Ishikawa (cell line): ENCODE results near the gene PTGFRN.

Source experiments
- CEBPB ChIP-seq: IDR thresholded peaks from 2 replicates; pipeline ENCODE4 v1.6.1; 2012
- CREB1 ChIP-seq: IDR thresholded peaks from 2 replicates; pipeline ENCODE4 v1.6.1; 2012; ENCODE audit warnings: low read depth
- EGR1 ChIP-seq: IDR thresholded peaks from 2 replicates; pipeline ENCODE4 v1.6.1; 2012
- EP300 ChIP-seq: IDR thresholded peaks from 2 replicates; pipeline ENCODE4 v1.6.1; 2012; ENCODE audit warnings: borderline replicate concordance
- FOXM1 ChIP-seq: IDR thresholded peaks from 2 replicates; pipeline ENCODE4 v1.6.1; 2012; ENCODE audit warnings: low read depth, borderline replicate concordance
- NFIC ChIP-seq: IDR thresholded peaks from 2 replicates; pipeline ENCODE4 v1.6.1; 2012
- RAD21 ChIP-seq: IDR thresholded peaks from 2 replicates; pipeline ENCODE4 v1.6.1; 2012; ENCODE audit warnings: low read depth
- TAF1 ChIP-seq: IDR thresholded peaks from 2 replicates; pipeline ENCODE4 v1.6.1; 2012; ENCODE audit warnings: low read depth, mild to moderate bottlenecking
- TCF12 ChIP-seq: IDR thresholded peaks from 2 replicates; pipeline ENCODE4 v1.6.1; 2012; ENCODE audit warnings: low read depth
- TEAD4 ChIP-seq: IDR thresholded peaks from 2 replicates; pipeline ENCODE4 v1.6.1; 2012
- YY1 ChIP-seq: IDR thresholded peaks from 2 replicates; pipeline ENCODE4 v1.6.1; 2012; ENCODE audit warnings: low read depth
- ZBTB7A ChIP-seq: IDR thresholded peaks from 2 replicates; pipeline ENCODE4 v1.6.1; 2012; ENCODE audit warnings: low read depth
- TF ChIP-seq, protein P1 (sequence below): IDR thresholded peaks from 2 replicates; pipeline ENCODE4 v1.6.1; 2012
- TF ChIP-seq, protein P2 (sequence below): IDR thresholded peaks from 2 replicates; pipeline ENCODE4 v1.6.1; 2012; ENCODE audit warnings: low read depth, mild to moderate bottlenecking
- TF ChIP-seq, protein P3 (sequence below): IDR thresholded peaks from 2 replicates; pipeline ENCODE4 v1.6.1; 2012

PTGFRN gene

DNA sequence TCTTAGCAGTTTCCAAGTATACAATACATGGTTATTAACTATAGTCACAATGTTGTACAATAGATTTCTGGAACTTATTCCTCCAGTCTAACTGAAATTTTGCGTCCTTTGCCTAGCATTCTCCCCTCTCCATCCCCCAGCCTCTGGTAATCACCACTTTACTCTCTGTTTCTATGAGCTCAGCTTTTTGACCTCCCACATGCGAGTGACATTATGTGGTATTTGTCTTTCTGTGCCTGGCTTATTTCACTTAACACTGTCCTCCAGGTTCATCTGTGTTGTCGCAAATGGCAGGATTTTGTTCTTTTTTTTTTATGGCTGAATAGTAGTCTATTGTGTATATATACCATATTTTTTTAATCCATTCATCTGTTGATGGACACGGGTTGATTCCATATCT, 47.9 kb downstream of the PTGFRN start:
- TF ChIP-seq FOXM1 (no peak), RAD21 (no peak), TAF1 (no peak), ZBTB7A (no peak), CREB1 (no peak), YY1 (no peak), EP300 (no peak), TEAD4 (no peak), EGR1 (no peak), TCF12 (no peak)
- TF ChIP-seq, protein P1, sequence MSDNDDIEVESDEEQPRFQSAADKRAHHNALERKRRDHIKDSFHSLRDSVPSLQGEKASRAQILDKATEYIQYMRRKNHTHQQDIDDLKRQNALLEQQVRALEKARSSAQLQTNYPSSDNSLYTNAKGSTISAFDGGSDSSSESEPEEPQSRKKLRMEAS: no peak
- TF ChIP-seq, protein P2, sequence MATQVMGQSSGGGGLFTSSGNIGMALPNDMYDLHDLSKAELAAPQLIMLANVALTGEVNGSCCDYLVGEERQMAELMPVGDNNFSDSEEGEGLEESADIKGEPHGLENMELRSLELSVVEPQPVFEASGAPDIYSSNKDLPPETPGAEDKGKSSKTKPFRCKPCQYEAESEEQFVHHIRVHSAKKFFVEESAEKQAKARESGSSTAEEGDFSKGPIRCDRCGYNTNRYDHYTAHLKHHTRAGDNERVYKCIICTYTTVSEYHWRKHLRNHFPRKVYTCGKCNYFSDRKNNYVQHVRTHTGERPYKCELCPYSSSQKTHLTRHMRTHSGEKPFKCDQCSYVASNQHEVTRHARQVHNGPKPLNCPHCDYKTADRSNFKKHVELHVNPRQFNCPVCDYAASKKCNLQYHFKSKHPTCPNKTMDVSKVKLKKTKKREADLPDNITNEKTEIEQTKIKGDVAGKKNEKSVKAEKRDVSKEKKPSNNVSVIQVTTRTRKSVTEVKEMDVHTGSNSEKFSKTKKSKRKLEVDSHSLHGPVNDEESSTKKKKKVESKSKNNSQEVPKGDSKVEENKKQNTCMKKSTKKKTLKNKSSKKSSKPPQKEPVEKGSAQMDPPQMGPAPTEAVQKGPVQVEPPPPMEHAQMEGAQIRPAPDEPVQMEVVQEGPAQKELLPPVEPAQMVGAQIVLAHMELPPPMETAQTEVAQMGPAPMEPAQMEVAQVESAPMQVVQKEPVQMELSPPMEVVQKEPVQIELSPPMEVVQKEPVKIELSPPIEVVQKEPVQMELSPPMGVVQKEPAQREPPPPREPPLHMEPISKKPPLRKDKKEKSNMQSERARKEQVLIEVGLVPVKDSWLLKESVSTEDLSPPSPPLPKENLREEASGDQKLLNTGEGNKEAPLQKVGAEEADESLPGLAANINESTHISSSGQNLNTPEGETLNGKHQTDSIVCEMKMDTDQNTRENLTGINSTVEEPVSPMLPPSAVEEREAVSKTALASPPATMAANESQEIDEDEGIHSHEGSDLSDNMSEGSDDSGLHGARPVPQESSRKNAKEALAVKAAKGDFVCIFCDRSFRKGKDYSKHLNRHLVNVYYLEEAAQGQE: no peak
- TF ChIP-seq, protein P3, sequence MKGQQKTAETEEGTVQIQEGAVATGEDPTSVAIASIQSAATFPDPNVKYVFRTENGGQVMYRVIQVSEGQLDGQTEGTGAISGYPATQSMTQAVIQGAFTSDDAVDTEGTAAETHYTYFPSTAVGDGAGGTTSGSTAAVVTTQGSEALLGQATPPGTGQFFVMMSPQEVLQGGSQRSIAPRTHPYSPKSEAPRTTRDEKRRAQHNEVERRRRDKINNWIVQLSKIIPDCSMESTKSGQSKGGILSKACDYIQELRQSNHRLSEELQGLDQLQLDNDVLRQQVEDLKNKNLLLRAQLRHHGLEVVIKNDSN: no peak

DNA sequence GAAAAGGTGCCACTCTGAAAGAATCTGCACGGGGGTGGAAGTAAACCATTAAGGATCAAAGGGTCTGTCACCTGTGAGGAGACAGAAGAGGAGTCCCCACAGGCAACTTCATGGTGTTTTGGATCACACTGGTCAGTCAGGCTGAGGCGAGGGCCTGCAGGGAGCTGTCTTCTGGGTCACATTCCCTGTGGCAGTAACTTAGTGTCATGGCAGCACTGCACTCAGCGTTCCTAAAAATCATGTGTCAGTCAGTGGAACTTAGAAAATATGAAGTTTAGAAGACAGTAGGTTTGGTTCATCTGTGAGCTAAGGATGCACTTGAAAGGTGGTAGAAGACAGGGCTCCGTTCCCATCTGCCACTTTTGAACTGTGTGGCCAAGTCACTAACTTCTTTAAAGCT, 48.4 kb downstream of the PTGFRN start:
- TF ChIP-seq TEAD4: no peak
- no peak for TF ChIP-seq TCF12
- TF ChIP-seq TAF1: no peak
- TF ChIP-seq, protein P2: no peak
- TF ChIP-seq, protein P1: no peak
- no peak for TF ChIP-seq ZBTB7A
- no peak for TF ChIP-seq NFIC
- TF ChIP-seq FOXM1: no peak
- TF ChIP-seq CREB1: no peak
- TF ChIP-seq, protein P3: no peak
- no peak for TF ChIP-seq EP300
- no peak for TF ChIP-seq RAD21
- no peak for TF ChIP-seq EGR1
- TF ChIP-seq YY1: no peak
- no peak for TF ChIP-seq CEBPB

DNA sequence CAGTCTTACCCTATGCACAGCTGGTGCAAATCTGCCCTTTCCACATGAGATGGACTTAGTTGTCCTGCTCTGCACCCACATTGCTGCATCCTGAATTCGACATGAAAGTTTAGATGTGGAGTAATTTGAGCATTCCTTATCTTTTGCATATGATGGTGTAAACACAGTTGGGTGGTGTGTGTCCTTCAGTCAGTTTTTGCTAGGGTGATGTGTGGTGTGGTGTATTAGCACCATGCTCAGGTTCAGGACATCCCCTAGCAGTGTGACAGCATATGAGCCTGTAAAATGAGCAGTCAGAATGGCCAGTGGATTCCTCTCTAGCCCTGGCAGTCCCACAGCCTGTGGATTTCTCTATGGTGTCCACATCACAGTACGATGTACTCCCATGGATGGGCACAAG, 49.3 kb downstream of the PTGFRN start:
- TF ChIP-seq CEBPB (no peak), TAF1 (no peak), TEAD4 (no peak), EP300 (no peak), TCF12 (no peak), CREB1 (no peak), RAD21 (no peak), NFIC (no peak), EGR1 (no peak), ZBTB7A (no peak), FOXM1 (no peak), YY1 (no peak)
- TF ChIP-seq, protein P2: no peak
- TF ChIP-seq, protein P3: no peak
- TF ChIP-seq, protein P1: no peak

DNA sequence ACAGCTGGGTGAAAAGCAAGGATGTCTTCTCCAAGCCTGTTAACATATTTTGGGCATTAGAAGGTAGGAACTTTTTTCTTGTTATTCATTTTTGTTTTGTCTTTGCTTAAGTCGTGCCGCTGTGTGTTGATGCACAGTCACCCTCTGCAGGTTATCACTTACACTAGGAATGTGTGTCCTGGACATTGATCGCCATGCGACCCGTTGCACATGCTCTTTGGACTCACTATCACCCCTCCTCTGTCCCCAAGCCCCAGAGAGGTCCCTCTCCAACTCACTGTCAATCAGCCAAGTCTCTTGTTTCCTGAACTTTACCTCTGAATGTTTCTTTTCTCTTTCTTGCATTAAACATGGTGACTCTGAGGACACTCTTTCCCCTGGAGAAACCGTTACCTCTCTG, 51.9 kb downstream of the PTGFRN start:
- no peak for TF ChIP-seq CEBPB
- TF ChIP-seq NFIC: no peak
- TF ChIP-seq TCF12: no peak
- no peak for TF ChIP-seq ZBTB7A
- TF ChIP-seq RAD21: no peak
- no peak for TF ChIP-seq YY1
- TF ChIP-seq TAF1: no peak
- TF ChIP-seq EP300: no peak
- TF ChIP-seq TEAD4: no peak
- TF ChIP-seq, protein P1: no peak
- TF ChIP-seq CREB1: no peak
- TF ChIP-seq FOXM1: no peak
- no peak for TF ChIP-seq EGR1
- TF ChIP-seq, protein P3: no peak
- TF ChIP-seq, protein P2: no peak
